Measurements from ENCODE around the gene ZFP36L1.

Gene ZFP36L1

GRCh38 chr14:68792979-68793733 lies at the start of gene ZFP36L1:
Gene ZFP36L1, minus strand, starts transcription at chr14:68793067. Its CDS starts 129 bp downstream, at chr14:68792938.
- DNase-seq: no peak

GRCh38 chr14:68842298-68842697 lies 49.4 kb upstream of the ZFP36L1 start:
- no peak for DNase-seq

- no peak for DNase-seq
These were observed 48.3 kb upstream of the ZFP36L1 start for GRCh38 chr14:68841016-68841809.

- no peak for DNase-seq
These were observed 47.6 kb upstream of the ZFP36L1 start for GRCh38 chr14:68840454-68840853.

GRCh38 chr14:68836082-68836481 lies 43.2 kb upstream of the ZFP36L1 start:
- DNase-seq: no peak

- DNase-seq: no peak
These were observed 41.9 kb upstream of the ZFP36L1 start for GRCh38 chr14:68834816-68835215.

GRCh38 chr14:68828698-68829097 lies 35.8 kb upstream of the ZFP36L1 start:
- DNase-seq: no peak

- DNase-seq: no peak
These were observed 32.9 kb upstream of the ZFP36L1 start for GRCh38 chr14:68825729-68826128.

GRCh38 chr14:68824517-68825347 lies 31.9 kb upstream of the ZFP36L1 start:
- DNase-seq: no peak

GRCh38 chr14:68824207-68824516 lies 31.3 kb upstream of the ZFP36L1 start:
- no peak for DNase-seq

- no peak for DNase-seq
These were observed 30.8 kb upstream of the ZFP36L1 start for GRCh38 chr14:68823434-68824206.

- no peak for DNase-seq
These were observed 30.1 kb upstream of the ZFP36L1 start for GRCh38 chr14:68822926-68823325.

- no peak for DNase-seq
These were observed 29.3 kb upstream of the ZFP36L1 start for GRCh38 chr14:68822132-68822651.

- no peak for DNase-seq
These were observed 28.3 kb upstream of the ZFP36L1 start for GRCh38 chr14:68820999-68821683.

- no peak for DNase-seq
These were observed 27.7 kb upstream of the ZFP36L1 start for GRCh38 chr14:68820536-68820935.

GRCh38 chr14:68820119-68820518 lies 27.3 kb upstream of the ZFP36L1 start:
- DNase-seq: no peak

GRCh38 chr14:68819260-68819691 lies 26.4 kb upstream of the ZFP36L1 start:
- no peak for DNase-seq

GRCh38 chr14:68817506-68818212 lies 24.8 kb upstream of the ZFP36L1 start:
- no peak for DNase-seq

- no peak for DNase-seq
These were observed 24.1 kb upstream of the ZFP36L1 start for GRCh38 chr14:68816943-68817430.

GRCh38 chr14:68816183-68816942 lies 23.5 kb upstream of the ZFP36L1 start:
- DNase-seq: peak; percentile 31

Measured in NCI-H1436 treated with DMSO at 0.1 percent for 48 hours (cell line).